C4-2B (cell line): Measurements from ENCODE around the gene HLTF.

ENCODE experiments used
- ZFX ChIP-seq: fragments of 450-650 bp; IDR thresholded peaks from 2 replicates; pipeline ENCODE4 v1.6.1; 2017
- TF ChIP-seq, protein P1 (sequence below): fragments of 450-650 bp; conservative IDR thresholded peaks from 2 replicates; pipeline ENCODE4 v1.5.1; 2017; ENCODE audit warnings: mild to moderate bottlenecking

DNA sequence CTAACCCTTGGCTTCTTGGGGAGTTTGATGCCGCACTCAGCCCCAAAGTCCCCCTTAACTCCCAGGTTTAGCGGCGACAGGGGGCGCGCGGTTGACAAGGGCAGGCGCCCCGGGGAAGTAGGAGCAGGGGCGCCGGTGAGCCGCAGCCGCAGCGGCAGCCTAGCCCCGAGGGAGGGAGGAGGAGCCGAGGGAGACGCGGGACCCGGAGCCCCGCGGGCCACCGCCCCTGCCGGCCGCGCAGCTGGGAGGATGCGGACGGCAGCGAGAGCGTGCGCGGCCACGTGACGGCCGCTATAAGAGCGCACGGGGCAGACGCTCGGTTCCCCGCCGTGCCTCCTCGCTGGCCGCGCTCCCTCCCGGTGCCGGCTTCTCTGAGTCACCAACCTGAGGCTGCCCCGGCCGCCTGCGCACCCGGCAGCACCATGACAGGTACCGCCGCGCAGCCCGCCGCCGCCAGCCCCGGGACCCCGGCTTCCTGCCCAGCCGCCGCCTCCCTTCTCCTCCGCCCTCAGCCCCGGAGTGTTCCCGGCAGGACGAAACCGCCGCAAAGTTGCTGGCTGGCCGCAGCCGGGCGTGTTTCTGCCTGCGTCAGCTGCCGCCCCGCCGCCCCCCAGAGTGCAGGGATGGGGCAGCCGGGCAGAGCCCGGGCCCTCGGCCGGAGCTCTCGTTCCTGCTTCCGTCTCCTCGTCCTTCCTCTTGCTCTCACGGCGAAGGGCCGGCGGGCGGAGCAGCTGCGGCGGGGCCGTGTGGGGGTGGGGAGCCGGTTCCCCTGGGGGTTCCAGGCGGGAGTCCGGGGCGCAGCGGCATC is 94.9 kb downstream of the HLTF start, which contains the start of gene GYG1:
- TF ChIP-seq, protein P1, sequence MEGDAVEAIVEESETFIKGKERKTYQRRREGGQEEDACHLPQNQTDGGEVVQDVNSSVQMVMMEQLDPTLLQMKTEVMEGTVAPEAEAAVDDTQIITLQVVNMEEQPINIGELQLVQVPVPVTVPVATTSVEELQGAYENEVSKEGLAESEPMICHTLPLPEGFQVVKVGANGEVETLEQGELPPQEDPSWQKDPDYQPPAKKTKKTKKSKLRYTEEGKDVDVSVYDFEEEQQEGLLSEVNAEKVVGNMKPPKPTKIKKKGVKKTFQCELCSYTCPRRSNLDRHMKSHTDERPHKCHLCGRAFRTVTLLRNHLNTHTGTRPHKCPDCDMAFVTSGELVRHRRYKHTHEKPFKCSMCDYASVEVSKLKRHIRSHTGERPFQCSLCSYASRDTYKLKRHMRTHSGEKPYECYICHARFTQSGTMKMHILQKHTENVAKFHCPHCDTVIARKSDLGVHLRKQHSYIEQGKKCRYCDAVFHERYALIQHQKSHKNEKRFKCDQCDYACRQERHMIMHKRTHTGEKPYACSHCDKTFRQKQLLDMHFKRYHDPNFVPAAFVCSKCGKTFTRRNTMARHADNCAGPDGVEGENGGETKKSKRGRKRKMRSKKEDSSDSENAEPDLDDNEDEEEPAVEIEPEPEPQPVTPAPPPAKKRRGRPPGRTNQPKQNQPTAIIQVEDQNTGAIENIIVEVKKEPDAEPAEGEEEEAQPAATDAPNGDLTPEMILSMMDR: peak; percentile 51
- TF ChIP-seq ZFX: peak; percentile 90
